ENCODE results near the gene CABP1.
"Not testable (repeated sequence)": the region's sequence is repeated elsewhere in the genome, so short reads cannot be mapped to it uniquely, and the experiment has no call there.

CABP1 gene

GRCh38 chr12:120668868-120669840 is 28.7 kb downstream of the CABP1 start:
- no peak for DNase-seq

DNA sequence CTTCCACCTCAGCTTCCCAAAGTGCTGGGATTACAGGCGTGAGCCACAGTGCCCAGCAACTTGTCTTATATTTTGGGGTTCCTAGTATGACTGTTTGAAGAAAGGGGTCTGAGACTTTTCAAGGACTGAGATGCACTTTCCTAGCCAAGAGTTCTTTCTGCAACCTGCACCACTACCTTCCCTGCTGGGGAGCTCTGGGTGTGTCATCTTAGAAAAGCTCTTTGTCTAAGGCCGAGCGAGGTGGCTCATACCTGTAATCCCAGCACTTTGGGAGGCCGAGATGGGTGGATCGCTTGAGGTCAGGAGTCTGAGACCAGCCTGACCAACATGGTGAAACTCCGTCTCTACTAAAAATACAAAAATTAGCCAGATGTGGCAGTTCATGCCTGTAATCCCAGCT is 29.8 kb downstream of the CABP1 start:
- not testable (repeated sequence) for DNase-seq

- no peak for DNase-seq
These were observed 30.2 kb downstream of the CABP1 start for GRCh38 chr12:120670667-120671066.

DNA sequence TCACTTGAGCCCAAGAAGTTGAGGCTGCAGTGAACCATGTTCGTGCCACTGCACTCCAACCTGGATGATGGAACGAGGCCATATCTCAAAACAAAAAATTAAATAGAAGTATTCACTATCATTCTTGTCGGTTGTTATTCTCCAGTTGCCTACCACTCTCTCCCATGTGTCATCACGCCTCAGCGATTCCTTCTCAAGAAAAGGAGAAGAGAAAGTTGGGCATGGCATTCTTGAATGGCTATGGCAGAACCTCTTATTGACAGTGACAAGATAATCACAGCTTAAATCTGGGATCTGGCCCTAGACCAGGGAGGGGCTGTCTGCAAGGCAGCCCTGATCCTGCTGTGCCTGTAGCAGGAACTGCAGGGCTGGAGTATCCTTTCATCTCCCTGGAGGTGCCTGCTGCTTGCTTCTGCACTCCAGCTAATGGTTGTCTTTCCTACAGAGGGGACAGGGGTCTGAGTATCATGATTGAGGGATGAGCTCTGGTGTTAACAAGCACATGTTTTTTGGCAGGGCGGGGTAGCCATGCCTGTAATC is 33.7 kb downstream of the CABP1 start:
- DNase-seq, result no peak

GRCh38 chr12:120677765-120678473 is 37.5 kb downstream of the CABP1 start:
- DNase-seq, result no peak

GRCh38 chr12:120678572-120678971 is 38.1 kb downstream of the CABP1 start:
- no peak for DNase-seq

GRCh38 chr12:120680165-120680738 is 39.8 kb downstream of the CABP1 start:
- DNase-seq, result no peak

DNA sequence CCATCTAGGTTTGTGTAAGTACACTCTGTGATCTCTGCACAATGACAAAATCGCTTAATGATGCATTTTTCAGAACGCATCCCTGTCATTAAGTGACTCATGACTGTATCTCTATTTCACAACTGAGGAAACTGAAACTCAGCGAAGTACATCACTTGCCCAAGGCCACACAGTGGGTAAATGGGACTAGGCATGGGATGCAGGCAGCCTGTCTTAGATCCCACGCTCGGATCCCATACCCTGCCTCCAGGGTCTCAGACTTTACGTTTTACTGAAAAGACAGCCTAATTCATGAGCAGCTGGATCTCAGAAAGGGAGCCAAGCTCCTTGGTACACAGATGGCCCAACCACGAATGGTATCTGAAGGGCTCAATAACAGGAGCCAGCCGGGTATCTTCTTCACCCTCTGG is 44.1 kb downstream of the CABP1 start:
- DNase-seq, result no peak

GRCh38 chr12:120685522-120685921 is 45.1 kb downstream of the CABP1 start:
- no peak for DNase-seq

DNA sequence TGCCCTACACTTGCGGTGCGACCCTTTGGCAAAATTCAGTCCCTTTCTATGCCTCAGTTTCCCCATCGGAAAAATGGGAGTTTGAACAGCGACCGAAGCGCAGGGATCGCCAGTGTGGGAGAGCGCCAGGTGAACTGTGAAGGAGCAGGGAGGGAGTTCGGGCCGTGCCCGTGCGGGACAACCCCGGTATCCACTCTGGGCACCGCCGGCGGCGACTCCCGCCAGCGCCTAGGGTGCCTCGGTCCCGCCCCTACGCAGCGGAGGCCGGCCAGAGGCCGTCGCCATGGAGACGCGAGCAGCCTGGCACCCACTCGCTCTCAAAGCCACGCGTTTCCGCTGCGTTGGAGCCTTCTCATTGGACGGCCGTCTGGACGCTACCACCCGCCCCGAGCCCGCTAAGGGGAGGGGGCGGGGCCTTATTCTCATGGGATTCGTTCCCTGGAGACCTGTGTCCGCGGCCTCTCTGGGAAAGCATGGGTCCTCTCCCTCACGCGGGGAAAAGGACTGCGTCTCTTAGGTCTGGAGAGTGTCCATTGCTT is 45.8 kb downstream of the CABP1 start:
- peak; percentile 98 for DNase-seq

- DNase-seq, result peak; percentile 98
These were observed 46.5 kb downstream of the CABP1 start, which contains the start of gene MLEC for GRCh38 chr12:120686690-120687577. MLEC (plus strand) TSS chr12:120687149; CDS start chr12:120687297, 148 bp downstream.

- DNase-seq, result no peak
These were observed 47.3 kb downstream of the CABP1 start for GRCh38 chr12:120687578-120688289.

- no peak for DNase-seq
These were observed 48.2 kb downstream of the CABP1 start for GRCh38 chr12:120688527-120689071.

DNA sequence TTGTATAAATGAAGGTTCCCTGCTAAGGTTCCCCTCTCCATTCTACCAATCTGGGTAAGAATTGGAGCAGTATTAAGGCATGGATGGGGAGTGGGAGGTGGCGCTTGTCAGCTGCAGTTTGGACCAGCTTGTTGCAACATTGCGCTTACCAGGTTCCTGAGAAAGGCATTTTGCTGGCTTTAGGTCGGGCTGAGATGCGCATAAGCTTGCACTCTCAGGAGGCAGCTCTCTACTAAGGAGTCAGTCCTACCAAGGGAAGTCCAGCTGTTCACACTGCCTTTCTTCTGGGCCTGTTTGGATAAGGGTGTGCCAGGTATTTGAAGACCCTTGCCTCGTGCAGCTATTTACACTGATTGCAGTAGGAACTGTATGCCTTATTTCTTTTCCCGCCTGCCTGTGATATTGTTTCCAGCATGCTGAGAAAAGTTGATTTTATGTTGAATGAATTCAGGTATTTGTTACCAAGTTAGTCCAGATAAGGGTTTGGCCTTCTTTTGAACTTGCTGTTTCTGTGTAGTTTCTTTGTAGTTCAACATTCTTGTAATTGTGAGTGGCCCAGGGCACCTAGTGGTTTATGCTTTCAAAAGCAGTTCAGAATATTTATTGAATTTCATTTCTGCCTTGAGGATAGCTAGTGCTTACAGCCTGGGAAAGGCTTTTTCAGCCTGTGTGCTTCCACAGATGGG is 49.1 kb downstream of the CABP1 start:
- DNase-seq, result no peak

GRCh38 chr12:120690083-120690450 is 49.6 kb downstream of the CABP1 start:
- no peak for DNase-seq

DNA sequence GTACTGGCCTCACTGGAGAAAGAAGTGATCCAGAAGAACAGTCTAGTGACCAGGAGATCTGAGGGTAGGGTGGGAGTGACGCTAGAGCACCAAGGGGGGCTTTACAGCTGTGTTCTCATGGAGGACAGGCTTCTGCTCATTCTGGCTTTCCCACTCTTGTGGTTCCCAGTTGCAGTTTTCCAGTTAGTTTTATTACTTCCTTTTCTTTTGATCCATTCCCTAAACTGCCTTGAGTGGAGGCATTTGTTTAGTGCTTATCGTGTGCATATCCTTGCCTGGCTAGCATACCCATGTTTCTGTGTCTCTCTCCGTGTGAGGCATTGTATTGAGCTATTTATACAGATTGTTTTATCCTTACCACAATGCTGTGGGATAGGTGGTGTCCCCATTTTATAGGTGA is 50.6 kb downstream of the CABP1 start:
- DNase-seq, result no peak

GRCh38 chr12:120692524-120693033 is 52.2 kb downstream of the CABP1 start:
- DNase-seq, result no peak

- DNase-seq, result no peak
These were observed 53.4 kb downstream of the CABP1 start for GRCh38 chr12:120693848-120694247.

DNA sequence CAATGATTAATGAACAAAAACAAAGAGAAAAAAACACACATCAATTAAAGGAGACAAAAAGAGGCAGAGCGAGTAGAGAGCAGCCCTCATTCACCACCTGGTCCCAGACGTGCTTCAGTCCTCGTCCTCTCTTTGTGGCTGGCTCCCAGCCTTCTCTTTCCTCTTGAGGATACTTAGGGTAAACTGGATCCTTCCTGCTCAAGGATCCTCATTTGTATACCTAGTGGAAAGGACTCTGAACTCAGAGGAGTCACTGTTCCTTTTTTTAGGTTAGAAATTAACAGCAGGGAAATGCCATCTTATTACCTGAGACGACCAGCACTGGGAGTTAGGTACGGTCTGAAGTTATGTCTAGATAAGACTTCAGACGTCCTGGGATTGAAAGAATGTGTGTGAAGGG is 56.2 kb downstream of the CABP1 start:
- DNase-seq, result no peak

DNA sequence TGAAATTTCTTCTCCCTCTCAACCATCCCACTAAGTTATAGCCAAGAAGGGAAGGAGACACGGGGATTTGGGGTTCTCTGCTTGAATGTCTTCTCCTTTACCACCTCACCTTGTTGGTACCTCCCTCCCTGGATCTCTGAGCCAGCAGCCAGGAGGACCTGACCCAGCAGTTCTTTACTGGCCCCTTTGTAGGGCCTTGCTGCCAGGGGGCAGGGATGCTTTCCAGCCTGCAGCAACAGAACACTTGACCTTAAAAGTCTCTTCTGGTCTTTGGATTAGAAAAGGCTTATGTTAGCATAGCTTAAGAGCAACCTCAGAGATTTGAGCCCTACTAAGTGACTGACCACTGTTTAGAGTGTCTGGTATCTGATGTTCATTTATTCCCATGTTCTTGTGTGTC is 56.9 kb downstream of the CABP1 start:
- DNase-seq, result no peak

All from midbrain (tissue), 1 donor.